Smooth muscle cell (in vitro differentiated cells): Measurements from ENCODE around the gene PLXNC1. TPM values are rescaled to one million over a fixed set of nuclear protein-coding genes. Genes with fewer than 3 reads are reported as not detected.

Source experiments
- DNase-seq: peaks from one replicate; lab custom pipeline; 2025; ENCODE audit not compliant: unreplicated experiment; lab: John Stamatoyannopoulos, UW
- H2AFZ ChIP-seq: fragments of 200-600 bp; sonication (generic); 2 replicates; pipeline ENCODE4 v1.6.0; 2016; ENCODE audit warnings: antibody characterized with exemption, low read depth, mild to moderate bottlenecking
- H3F3A ChIP-seq: fragments of 200-600 bp; sonication (generic); 2 replicates; pipeline ENCODE4 v1.6.0; 2017; ENCODE audit warnings: antibody characterized with exemption, low read depth
- H3K27ac ChIP-seq: fragments of 200-600 bp; sonication (generic); 2 replicates; pipeline ENCODE4 v1.5.1; 2016; ENCODE audit warnings: low read depth, mild to moderate bottlenecking
- H3K27me3 ChIP-seq: fragments of 200-600 bp; sonication (generic); 2 replicates; pipeline ENCODE4 v1.6.1; 2016; ENCODE audit warnings: low read depth, mild to moderate bottlenecking
- H3K36me3 ChIP-seq: fragments of 200-600 bp; sonication (generic); 2 replicates; pipeline ENCODE4 v1.5.1; 2016; ENCODE audit warnings: low read depth
- H3K4me1 ChIP-seq: fragments of 200-600 bp; sonication (generic); 2 replicates; pipeline ENCODE4 v1.5.1; 2016; ENCODE audit warnings: low read depth
- H3K4me2 ChIP-seq: fragments of 200-600 bp; sonication (generic); 2 replicates; pipeline ENCODE4 v1.6.0; 2016; ENCODE audit warnings: mild to moderate bottlenecking
- H3K4me3 ChIP-seq: fragments of 200-600 bp; sonication (generic); 2 replicates; pipeline ENCODE4 v1.5.1; 2016; ENCODE audit warnings: mild to moderate bottlenecking
- H3K79me2 ChIP-seq: fragments of 200-600 bp; sonication (generic); 2 replicates; pipeline ENCODE4 v1.6.0; 2016; ENCODE audit warnings: low read depth, mild to moderate bottlenecking
- H3K9ac ChIP-seq: fragments of 200-600 bp; sonication (generic); 2 replicates; pipeline ENCODE4 v1.6.0; 2016; ENCODE audit warnings: low read depth
- H3K9me3 ChIP-seq: fragments of 200-600 bp; sonication (generic); replicated peaks from 2 replicates; pipeline ENCODE4 v1.5.1; 2016; ENCODE audit warnings: low read depth
- H4K20me1 ChIP-seq: fragments of 200-600 bp; sonication (generic); 2 replicates; pipeline ENCODE4 v1.6.0; 2016; ENCODE audit warnings: low read depth
- WGBS: methylation state at CpG from one replicate; pipeline ENCODE4 v1.1.7; 2016; ENCODE audit warnings: low lambda C conversion rate; 5-methylcytosine and 5-hydroxymethylcytosine counted together
- polyA plus RNA-seq: library from polyadenylated mRNA; unstranded; fragments of >200 nt; fragmentation: Nextera tagmentation; extraction: Ambion mirVana; gene quantifications from 2 replicates; pipeline ENCODE4 v1.2.1, GENCODE V29; 2016
- total RNA-seq: library from RNA; depleted of rRNA; stranded (reverse); fragments of >200 nt; gene quantifications from 2 replicates; pipeline ENCODE4 v1.2.3, GENCODE V29; 2014
- TF ChIP-seq, protein P1 (sequence below): fragments of 200-600 bp; sonication (generic); IDR thresholded peaks from 2 replicates; pipeline ENCODE4 v1.5.1; 2017; ENCODE audit warnings: borderline replicate concordance, mild to moderate bottlenecking, antibody characterized with exemption; ENCODE audit not compliant: insufficient read depth, poor library complexity, severe bottlenecking

The PLXNC1 gene
- total and polyA plus RNA-seq, 2 experiments from 2014 or later: 0.49 to 0.66 TPM

GRCh38 chr12:94255006-94255405 lies 106.6 kb downstream of the PLXNC1 start:
- Histone ChIP-seq H2AFZ (no peak overlapping the region), H3K9ac (no peak overlapping the region), H3K27me3 (peaks cover 24% of the 10 kb centered on the region), H3K79me2 (no peaks in the 10 kb centered on the region), H4K20me1 (no peaks in the 10 kb centered on the region), H3K4me1 (no peaks in the 10 kb centered on the region), H3F3A (no peaks in the 10 kb centered on the region), H3K4me2 (no peak overlapping the region), H3K4me3 (no peak overlapping the region), H3K27ac (no peak overlapping the region), H3K9me3 (no peaks in the 10 kb centered on the region), H3K36me3 (no peaks in the 10 kb centered on the region)
- DNase-seq: no peak
- 89% methylated on average over 3 of the region's 3 CpGs for WGBS
- TF ChIP-seq, protein P1, sequence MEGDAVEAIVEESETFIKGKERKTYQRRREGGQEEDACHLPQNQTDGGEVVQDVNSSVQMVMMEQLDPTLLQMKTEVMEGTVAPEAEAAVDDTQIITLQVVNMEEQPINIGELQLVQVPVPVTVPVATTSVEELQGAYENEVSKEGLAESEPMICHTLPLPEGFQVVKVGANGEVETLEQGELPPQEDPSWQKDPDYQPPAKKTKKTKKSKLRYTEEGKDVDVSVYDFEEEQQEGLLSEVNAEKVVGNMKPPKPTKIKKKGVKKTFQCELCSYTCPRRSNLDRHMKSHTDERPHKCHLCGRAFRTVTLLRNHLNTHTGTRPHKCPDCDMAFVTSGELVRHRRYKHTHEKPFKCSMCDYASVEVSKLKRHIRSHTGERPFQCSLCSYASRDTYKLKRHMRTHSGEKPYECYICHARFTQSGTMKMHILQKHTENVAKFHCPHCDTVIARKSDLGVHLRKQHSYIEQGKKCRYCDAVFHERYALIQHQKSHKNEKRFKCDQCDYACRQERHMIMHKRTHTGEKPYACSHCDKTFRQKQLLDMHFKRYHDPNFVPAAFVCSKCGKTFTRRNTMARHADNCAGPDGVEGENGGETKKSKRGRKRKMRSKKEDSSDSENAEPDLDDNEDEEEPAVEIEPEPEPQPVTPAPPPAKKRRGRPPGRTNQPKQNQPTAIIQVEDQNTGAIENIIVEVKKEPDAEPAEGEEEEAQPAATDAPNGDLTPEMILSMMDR: no peak

DNA sequence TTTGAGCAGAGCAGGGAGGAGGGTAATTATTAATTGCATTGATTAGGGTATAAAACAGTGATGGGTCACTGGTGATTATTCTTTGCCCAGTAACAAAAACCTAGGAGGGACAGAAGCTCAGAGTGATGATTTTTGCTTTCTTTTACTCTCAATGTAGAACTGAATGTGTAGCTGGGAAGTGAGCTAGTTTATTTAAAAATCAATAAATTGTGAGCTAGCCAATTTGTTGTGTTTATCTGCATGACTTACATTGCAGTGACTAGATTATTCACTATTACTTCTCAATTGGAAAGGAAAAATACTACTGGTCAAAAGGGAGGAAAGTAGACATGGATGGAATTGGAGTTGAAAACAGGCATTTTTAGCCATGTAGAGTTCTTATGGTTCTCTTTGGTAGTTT lies 107.1 kb downstream of the PLXNC1 start:
- no peak for DNase-seq
- Histone ChIP-seq H3K4me3 (no peak overlapping the region), H3K36me3 (no peaks in the 10 kb centered on the region), H3K4me1 (peaks cover 1% of the 10 kb centered on the region), H4K20me1 (no peaks in the 10 kb centered on the region), H3K79me2 (no peaks in the 10 kb centered on the region), H3K9ac (no peak overlapping the region), H2AFZ (no peak overlapping the region), H3K9me3 (no peaks in the 10 kb centered on the region), H3F3A (no peaks in the 10 kb centered on the region), H3K27ac (no peak overlapping the region), H3K27me3 (peaks cover 20% of the 10 kb centered on the region), H3K4me2 (no peak overlapping the region)
- TF ChIP-seq, protein P1: no peak

DNA sequence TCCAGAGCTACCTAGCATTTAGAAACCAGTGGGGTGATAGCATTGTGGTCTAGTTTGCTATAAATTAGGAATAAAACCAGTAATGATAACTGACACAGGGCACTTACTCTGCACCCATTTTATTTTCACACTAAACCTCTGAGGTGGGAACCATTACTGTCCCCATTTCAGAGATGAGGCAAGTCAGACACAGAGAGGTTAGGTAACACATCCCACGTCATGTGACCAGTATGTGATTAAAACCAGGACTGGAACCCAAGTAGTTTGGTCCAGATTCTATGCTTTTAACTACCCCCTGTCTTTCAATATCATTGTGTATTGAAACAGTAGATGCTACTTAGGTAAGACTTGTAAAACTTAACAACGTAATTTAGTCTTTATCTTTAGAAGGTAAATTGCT lies 110.2 kb downstream of the PLXNC1 start:
- no peak overlapping the region for H3K9ac ChIP-seq
- no peaks in the 10 kb centered on the region for H4K20me1 ChIP-seq
- no peaks in the 10 kb centered on the region for H3K36me3 ChIP-seq
- 88% methylated on average over 2 of the region's 2 CpGs for WGBS
- H3K4me3 ChIP-seq: no peak overlapping the region
- H3K27me3 ChIP-seq: peaks cover 10% of the 10 kb centered on the region
- H3K4me1 ChIP-seq: peaks cover 20% of the 10 kb centered on the region
- no peaks in the 10 kb centered on the region for H3K9me3 ChIP-seq
- H3K79me2 ChIP-seq: no peaks in the 10 kb centered on the region
- no peak for DNase-seq
- H2AFZ ChIP-seq: no peak overlapping the region
- H3F3A ChIP-seq: no peaks in the 10 kb centered on the region
- H3K27ac ChIP-seq: no peak overlapping the region
- TF ChIP-seq, protein P1: no peak
- no peak overlapping the region for H3K4me2 ChIP-seq

DNA sequence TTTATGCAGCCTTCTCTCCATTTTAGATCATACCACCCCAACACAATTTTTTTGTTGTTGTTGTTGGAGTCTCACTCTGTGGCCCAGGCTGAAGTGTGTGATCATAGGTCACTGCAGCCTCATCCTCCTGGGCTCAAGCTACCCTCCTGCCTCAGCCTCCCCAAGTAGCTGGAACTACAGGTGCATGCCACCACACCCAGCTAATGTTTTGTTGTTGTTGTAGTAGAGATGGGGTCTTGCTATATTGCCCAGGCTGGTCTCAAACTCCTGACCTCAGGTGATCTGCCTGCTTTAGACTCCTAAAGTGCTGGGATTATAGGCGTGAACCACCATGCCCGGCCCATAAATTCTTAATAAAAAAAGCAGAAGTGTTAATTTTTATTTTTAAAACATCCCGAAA lies 111.6 kb downstream of the PLXNC1 start:
- H3K9me3 ChIP-seq: no peaks in the 10 kb centered on the region
- no peaks in the 10 kb centered on the region for H3K36me3 ChIP-seq
- H2AFZ ChIP-seq: no peak overlapping the region
- H3F3A ChIP-seq: no peaks in the 10 kb centered on the region
- H3K4me3 ChIP-seq: no peak overlapping the region
- DNase-seq: no peak
- no peak overlapping the region for H3K27ac ChIP-seq
- TF ChIP-seq, protein P1: no peak
- peaks cover 24% of the 10 kb centered on the region for H3K4me1 ChIP-seq
- WGBS: 100% methylated on average over 3 of the region's 3 CpGs
- H3K4me2 ChIP-seq: no peak overlapping the region
- no peaks in the 10 kb centered on the region for H3K79me2 ChIP-seq
- H3K27me3 ChIP-seq: peaks cover 10% of the 10 kb centered on the region
- H3K9ac ChIP-seq: no peak overlapping the region
- H4K20me1 ChIP-seq: no peaks in the 10 kb centered on the region
